Keratinocyte (primary cell): ENCODE measurements around the gene CTNNA2. TPM values are rescaled to one million over a fixed set of nuclear protein-coding genes. Genes with fewer than 3 reads are reported as not detected.

Source experiments
- DNase-seq: peaks from one replicate; pipeline ENCODE4 v3.0.0-alpha.2; 2011; ENCODE audit warnings: low read depth, missing footprints, low spot score
- FAIRE-seq: peaks from 2 replicates; lab custom pipeline; 2011; peaks lifted over from hg19 to GRCh38; lab: Jason Lieb, UNC
- H2AFZ ChIP-seq: 2 replicates; pipeline ENCODE4 v1.6.0; 2012; ENCODE audit warnings: low read length, control low read depth, inconsistent platforms; ENCODE audit not compliant: control insufficient read depth
- H3K27ac ChIP-seq: 2 replicates; pipeline ENCODE4 v1.5.1; 2011; ENCODE audit warnings: low read length; ENCODE audit not compliant: control insufficient read depth, insufficient read depth
- H3K27me3 ChIP-seq: 3 replicates; pipeline ENCODE4 v1.6.0; 2011; ENCODE audit warnings: low read length; ENCODE audit not compliant: control insufficient read depth, insufficient read depth; ENCODE audit errors: extremely low read depth
- H3K36me3 ChIP-seq, 2 experiments: 2 replicates in 1 of 2; 3 replicates in 1 of 2; pipeline ENCODE4 v1.5.1; 2011; ENCODE audit warnings: low read length in 2 of 2, mild to moderate bottlenecking in 1 of 2; ENCODE audit not compliant: control insufficient read depth in 2 of 2, insufficient read depth in 2 of 2; ENCODE audit errors: extremely low read depth in 1 of 2
- H3K4me1 ChIP-seq: 3 replicates; pipeline ENCODE4 v1.5.1; 2011; ENCODE audit warnings: low read length; ENCODE audit not compliant: control insufficient read depth, insufficient read depth; ENCODE audit errors: extremely low read depth
- H3K4me2 ChIP-seq: 3 replicates; pipeline ENCODE4 v1.6.0; 2011; ENCODE audit warnings: low read depth, low read length; ENCODE audit not compliant: control insufficient read depth, insufficient read depth; ENCODE audit errors: extremely low read depth
- H3K4me3 ChIP-seq, 3 experiments: fragments of 200-600 bp in 1 of 3; sonication (generic) in 1 of 3; 2 replicates in 2 of 3; 3 replicates in 1 of 3; pipeline ENCODE4 v1.5.1; 2011 to 2016; ENCODE audit warnings: low read length in 3 of 3, mild to moderate bottlenecking in 3 of 3, control low read depth in 2 of 3, inconsistent platforms in 1 of 3, low read depth in 1 of 3, mixed read lengths in 1 of 3, mixed run types in 1 of 3, moderate library complexity in 1 of 3; ENCODE audit not compliant: control insufficient read depth in 2 of 3, insufficient read depth in 2 of 3; ENCODE audit errors: extremely low read depth in 1 of 3
- H3K79me2 ChIP-seq: 2 replicates; pipeline ENCODE4 v1.6.0; 2012; ENCODE audit warnings: low read length; ENCODE audit not compliant: control insufficient read depth, insufficient read depth
- H3K9ac ChIP-seq: 3 replicates; pipeline ENCODE4 v1.6.0; 2011; ENCODE audit warnings: low read length; ENCODE audit not compliant: control insufficient read depth, insufficient read depth; ENCODE audit errors: extremely low read depth
- H3K9me1 ChIP-seq: 3 replicates; pipeline ENCODE4 v1.6.0; 2011; ENCODE audit warnings: low read length; ENCODE audit not compliant: control insufficient read depth, insufficient read depth; ENCODE audit errors: extremely low read depth
- H3K9me3 ChIP-seq: 2 replicates; pipeline ENCODE4 v1.5.1; 2012; ENCODE audit warnings: low read depth, low read length; ENCODE audit not compliant: control insufficient read depth
- H4K20me1 ChIP-seq: 3 replicates; pipeline ENCODE4 v1.6.0; 2011; ENCODE audit warnings: low read length; ENCODE audit not compliant: control insufficient read depth, insufficient read depth; ENCODE audit errors: extremely low read depth
- CTCF ChIP-seq, 3 experiments: IDR thresholded peaks in 1 of 3; conservative IDR thresholded peaks in 1 of 3; optimal IDR thresholded peaks in 1 of 3; 2 replicates in 2 of 3; 3 replicates in 1 of 3; pipeline versions ENCODE3 to v1.5.1; 2011; ENCODE audit warnings: low read length in 3 of 3, mild to moderate bottlenecking in 3 of 3, moderate library complexity in 2 of 3, control low read depth in 1 of 3, inconsistent platforms in 1 of 3; ENCODE audit not compliant: insufficient read depth in 2 of 3; ENCODE audit errors: extremely low read depth in 1 of 3
- EZH2 ChIP-seq: IDR thresholded peaks from one replicate; pipeline ENCODE4 v1.6.1; 2012; ENCODE audit warnings: inconsistent platforms, mild to moderate bottlenecking, low read length, moderate library complexity
- dilution Hi-C: fragments of 300-500 bp; cut with MboI; formaldehyde crosslinking; loops from one replicate; pipeline ENCODE4 v1.7.0; 2020; ENCODE audit warnings: low sequenced_read_pairs; ENCODE audit not compliant: extremely low pct_ligation_motif_present
- polyA plus RNA-seq, 5 experiments: library from polyadenylated mRNA; depleted of rRNA in 3 of 5; stranded (reverse) in 3 of 5; stranded (forward) in 1 of 5; unstranded in 1 of 5; fragments of >200 nt; gene quantifications; 1 replicate in 1 of 5; 2 replicates in 3 of 5; 3 replicates in 1 of 5; pipeline versions ENCODE4 v1.2.1 to v1.2.3, GENCODE V29; 2011 to 2012; ENCODE audit warnings: missing spikeins in 2 of 5, low read depth in 1 of 5, low replicate concordance in 1 of 5

CTNNA2 gene
- polyA plus RNA-seq, 1 donor (not counting 4 experiments of a cell fraction or from before 2014, with no cell fraction given): not detected

- H2AFZ ChIP-seq: no peak overlapping the region
- FAIRE-seq: no peak
- no peak for DNase-seq
- H3K4me2 ChIP-seq: no peak overlapping the region
- dilution Hi-C loops: no loop called here
- no peaks in the 10 kb centered on the region for H3K27me3 ChIP-seq
- no peaks in the 10 kb centered on the region for H4K20me1 ChIP-seq
- no peaks in the 10 kb centered on the region for H3K9me1 ChIP-seq
- H3K79me2 ChIP-seq: no peaks in the 10 kb centered on the region
- H3K27ac ChIP-seq: no peak overlapping the region
- H3K4me3 ChIP-seq: no peak overlapping the region
- H3K4me1 ChIP-seq: no peaks in the 10 kb centered on the region
- TF ChIP-seq EZH2 (no peak), CTCF (optimal IDR thresholded peaks at IDR 0.05 in 1 of 3, IDR thresholded peaks at IDR 0.05 in 1 of 3, conservative IDR thresholded peaks at IDR 0.05 in 1 of 3; ENCODE audit: extremely low read depth in 1 of 3, insufficient read depth in 2 of 3, low read length in 3 of 3) (no peak)
- no peaks in the 10 kb centered on the region for H3K36me3 ChIP-seq
- no peak overlapping the region for H3K9ac ChIP-seq
- no peaks in the 10 kb centered on the region for H3K9me3 ChIP-seq
Observed at GRCh38 chr2:80454628-80455027, 941.8 kb downstream of the CTNNA2 start.

GRCh38 chr2:80459028-80459427 lies 946.2 kb downstream of the CTNNA2 start:
- H3K27me3 ChIP-seq: no peaks in the 10 kb centered on the region
- no peak for FAIRE-seq
- dilution Hi-C loops: no loop called here
- H3K9me3 ChIP-seq: no peaks in the 10 kb centered on the region
- no peak overlapping the region for H3K9ac ChIP-seq
- DNase-seq: no peak
- H3K4me3 ChIP-seq: no peak overlapping the region
- H3K36me3 ChIP-seq: no peaks in the 10 kb centered on the region
- H3K9me1 ChIP-seq: no peaks in the 10 kb centered on the region
- H3K4me1 ChIP-seq: no peaks in the 10 kb centered on the region
- no peaks in the 10 kb centered on the region for H3K79me2 ChIP-seq
- no peaks in the 10 kb centered on the region for H4K20me1 ChIP-seq
- no peak overlapping the region for H3K4me2 ChIP-seq
- no peak for TF ChIP-seq CTCF (optimal IDR thresholded peaks at IDR 0.05 in 1 of 3, IDR thresholded peaks at IDR 0.05 in 1 of 3, conservative IDR thresholded peaks at IDR 0.05 in 1 of 3; ENCODE audit: extremely low read depth in 1 of 3, insufficient read depth in 2 of 3, low read length in 3 of 3)
- no peak for TF ChIP-seq EZH2
- H3K27ac ChIP-seq: no peak overlapping the region
- no peak overlapping the region for H2AFZ ChIP-seq
